NCI-H1930 (cell line): ENCODE data around the gene MMP28.

ENCODE experiments used
- DNase-seq, 2 experiments: peaks; one replicate each; lab custom pipeline; 2025; lab: John Stamatoyannopoulos, UW

Gene MMP28

DNA sequence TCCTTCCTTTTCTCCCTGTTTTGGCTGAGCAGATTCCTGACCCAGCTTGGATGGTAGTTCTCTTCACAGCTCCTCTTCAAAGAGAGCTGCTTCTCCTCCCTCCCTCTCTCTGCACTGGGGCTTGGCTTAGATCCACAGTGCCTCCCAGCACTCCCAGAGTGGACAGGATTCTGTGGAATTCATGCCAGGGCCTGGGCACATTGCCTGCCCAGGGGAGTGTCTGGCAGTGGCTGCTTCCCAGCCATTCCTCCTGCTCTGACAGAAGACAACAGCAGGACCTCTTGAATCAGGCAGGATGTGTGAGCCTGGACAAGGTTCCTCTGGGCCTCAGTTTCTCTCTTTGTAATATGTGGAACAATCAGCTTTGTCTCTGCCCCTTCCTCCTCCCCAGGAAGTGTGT lies 4.5 kb upstream of the MMP28 start:
- no peak for DNase-seq

DNA sequence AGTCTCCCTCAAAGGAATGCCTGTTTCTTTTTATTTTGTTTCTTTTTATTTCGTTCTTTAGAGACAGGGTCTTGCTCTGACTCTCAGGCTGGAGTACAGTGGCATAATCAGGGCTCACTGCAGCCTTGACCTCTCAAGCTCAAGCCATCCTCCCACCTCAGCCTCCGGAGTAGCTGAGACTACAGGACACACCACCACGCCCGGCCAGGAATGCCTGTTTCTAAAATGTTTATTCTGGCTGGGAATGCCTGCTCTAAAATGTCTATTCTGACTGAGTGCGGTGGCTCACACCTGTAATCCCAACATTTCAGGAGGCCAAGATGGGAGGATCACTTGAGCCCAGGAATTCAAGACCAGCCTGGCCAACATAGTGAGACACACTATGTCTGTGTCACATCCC lies 2.5 kb upstream of the MMP28 start:
- no peak for DNase-seq

GRCh38 chr17:35797370-35797769 lies 1.9 kb upstream of the MMP28 start:
- no peak for DNase-seq

GRCh38 chr17:35796942-35797341 lies 1.5 kb upstream of the MMP28 start:
- no peak for DNase-seq

GRCh38 chr17:35795871-35796265 lies 427 bp upstream of the MMP28 start:
- no peak for DNase-seq

DNA sequence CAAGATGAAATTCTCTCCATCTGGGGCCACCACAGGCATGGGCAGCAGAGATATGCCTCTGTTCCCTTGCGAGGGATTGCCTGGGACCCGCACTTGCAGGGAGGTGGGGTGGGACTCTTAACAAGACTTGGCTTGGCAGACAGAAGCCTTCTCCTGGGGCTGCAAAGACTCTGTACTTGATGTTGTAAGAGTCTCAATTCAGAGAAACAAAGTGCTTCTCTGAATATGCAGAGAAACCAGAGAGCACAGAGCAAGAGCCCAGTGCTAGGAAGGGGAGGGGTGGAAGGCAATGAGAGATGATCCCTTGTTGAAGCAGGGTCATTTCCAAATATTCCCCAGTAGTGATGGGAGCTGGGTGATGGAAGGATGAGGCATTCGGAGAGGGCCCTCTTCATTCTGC lies 2.2 kb downstream of the MMP28 start:
- no peak for DNase-seq

- DNase-seq = no peak
Observed at GRCh38 chr17:35791681-35792350, 3.6 kb downstream of the MMP28 start.

- no peak for DNase-seq
Observed at GRCh38 chr17:35790841-35791240, 4.6 kb downstream of the MMP28 start.

GRCh38 chr17:35788477-35789368 lies 6.7 kb downstream of the MMP28 start:
- no peak for DNase-seq

DNA sequence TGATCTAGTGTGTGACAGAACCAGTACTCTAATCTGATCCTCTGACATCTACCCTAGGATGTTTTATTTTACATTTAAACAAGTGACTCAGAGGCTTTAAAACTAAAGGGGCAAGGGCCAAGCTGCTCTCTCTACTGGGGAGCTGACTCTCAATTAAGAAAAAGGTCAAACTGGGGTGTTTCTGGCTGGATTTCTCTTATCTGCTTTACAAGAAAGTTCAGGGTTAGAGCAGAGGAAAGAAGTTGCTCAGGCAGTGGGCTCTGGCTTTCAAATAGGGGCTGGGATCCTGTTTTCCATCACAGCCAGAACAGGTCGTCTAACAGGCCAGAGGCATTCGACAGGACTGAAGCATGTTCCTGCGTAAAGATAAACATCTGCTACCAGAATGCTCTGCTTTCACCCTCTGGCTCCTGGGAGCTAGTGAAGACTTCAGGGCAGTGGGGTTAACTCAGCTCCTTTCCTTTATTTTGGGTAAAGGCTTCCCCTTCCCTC lies 8.5 kb downstream of the MMP28 start:
- DNase-seq = no peak

- DNase-seq = no peak
Observed at GRCh38 chr17:35784895-35785294, 10.5 kb downstream of the MMP28 start.

DNA sequence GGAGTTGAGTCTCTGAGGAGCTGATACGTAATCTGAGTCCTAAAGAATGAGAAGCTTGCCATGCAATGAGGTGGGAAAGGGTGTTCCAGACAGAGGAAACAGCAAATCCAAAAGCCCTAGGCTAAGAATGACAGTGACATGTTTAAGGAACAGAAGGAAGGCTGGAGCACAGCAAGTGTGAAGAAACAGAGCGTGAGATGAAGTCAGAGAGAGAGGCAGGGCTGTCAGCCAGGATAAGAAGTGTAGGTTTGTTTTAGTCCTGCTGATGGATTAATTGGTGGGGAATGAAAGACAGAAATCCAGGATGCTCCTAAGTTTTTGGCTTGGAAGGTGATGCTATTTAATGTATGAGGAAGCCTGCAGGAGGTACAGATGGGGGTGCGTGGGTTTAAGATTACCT lies 14.5 kb downstream of the MMP28 start:
- no peak for DNase-seq

GRCh38 chr17:35778641-35779196 lies 16.7 kb downstream of the MMP28 start:
- no peak for DNase-seq

DNA sequence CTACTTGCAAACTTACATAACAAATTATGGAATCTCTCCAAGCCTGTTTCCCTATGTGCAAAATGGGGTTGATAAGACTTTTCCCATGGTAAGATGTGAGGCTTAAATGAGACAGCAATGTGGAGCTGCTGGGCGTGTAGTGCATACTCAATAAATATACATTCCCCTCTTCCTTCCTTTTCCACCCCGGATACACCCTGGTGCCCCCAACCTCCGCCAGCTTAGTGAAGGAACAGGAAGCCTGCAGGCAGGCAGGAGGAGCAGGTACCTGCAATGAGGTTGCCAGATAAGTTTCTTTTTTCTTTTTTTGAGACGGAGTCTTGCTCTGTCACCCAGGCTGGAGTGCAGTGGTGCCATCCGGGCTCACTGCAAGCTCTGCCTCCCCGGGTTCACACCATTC lies 19.9 kb downstream of the MMP28 start:
- DNase-seq = no peak

DNA sequence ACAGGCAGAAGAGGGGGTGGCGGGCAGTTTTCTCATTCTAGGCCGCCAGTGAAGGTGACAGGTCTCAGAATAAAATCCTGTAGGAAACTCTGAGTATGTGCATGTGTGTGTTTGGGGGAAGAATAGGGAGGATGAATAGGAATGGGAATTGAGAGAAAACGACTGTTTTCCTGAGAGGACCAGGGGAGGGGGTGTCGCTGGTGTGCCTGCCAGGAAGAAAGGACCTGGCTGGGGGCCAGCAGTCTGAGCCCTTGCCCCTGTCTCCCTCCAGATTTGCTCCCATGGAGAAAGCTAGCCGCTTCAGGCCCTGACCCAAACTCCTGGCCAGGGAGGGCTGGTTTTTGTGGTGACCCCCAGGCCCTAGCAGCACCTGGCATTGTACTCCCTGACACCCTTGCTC lies 20.4 kb downstream of the MMP28 start:
- DNase-seq = no peak

DNA sequence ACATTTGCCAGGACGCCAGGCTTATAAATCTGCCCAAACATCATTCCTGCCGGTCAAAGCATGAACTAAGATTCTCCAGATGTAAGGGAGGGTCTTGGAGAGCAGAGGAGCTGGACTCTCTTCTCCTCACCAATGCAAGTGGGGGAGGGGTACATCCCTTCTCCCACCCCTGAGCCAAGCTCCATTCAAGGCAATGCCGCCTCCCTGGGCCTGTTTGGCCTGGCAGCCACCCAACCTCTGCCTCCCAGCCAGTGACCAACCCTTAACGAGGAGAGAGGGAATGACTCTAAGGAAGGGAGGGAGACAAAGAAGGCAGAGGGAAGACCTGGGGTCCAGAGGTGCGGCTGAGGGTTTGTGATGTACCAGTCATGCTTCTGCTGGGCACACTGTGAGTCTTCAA lies 20.9 kb downstream of the MMP28 start:
- DNase-seq = no peak

DNA sequence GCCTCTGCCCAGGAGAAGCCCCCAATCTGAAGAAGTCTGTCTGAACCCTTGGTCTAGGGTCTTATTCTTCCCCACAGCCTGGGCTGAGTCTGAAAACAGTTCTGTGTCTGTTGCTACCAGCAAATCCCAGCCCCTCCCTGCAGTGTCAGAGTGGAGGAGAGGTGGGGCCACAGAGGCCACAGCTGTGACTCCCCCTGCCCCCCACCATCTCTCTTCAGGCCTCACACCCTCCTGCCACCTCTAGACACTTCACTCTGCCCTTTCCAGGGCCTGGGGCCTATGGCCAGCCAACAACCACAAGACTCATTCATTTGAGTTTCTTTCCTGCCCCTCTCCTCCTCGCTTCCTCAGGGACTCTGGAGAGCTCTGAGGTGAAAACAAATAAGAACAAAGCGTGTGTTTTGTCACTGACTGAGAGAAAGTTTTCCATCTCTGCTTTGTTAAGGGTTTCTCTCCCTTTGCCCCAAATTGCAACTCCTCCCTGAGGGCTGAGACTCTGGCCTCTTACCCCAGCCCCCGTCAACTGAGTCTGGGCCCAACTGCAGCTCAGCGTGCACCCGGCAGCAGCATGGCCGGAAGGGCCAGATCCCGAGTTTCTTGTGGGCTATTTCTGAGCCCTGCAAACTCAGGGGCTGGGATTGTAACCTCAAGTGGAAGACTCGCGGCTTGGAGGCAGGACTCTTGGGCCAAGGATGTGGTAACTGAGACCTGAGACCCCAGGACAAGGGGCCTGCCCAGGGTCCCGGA lies 21.6 kb downstream of the MMP28 start:
- DNase-seq = no peak

DNA sequence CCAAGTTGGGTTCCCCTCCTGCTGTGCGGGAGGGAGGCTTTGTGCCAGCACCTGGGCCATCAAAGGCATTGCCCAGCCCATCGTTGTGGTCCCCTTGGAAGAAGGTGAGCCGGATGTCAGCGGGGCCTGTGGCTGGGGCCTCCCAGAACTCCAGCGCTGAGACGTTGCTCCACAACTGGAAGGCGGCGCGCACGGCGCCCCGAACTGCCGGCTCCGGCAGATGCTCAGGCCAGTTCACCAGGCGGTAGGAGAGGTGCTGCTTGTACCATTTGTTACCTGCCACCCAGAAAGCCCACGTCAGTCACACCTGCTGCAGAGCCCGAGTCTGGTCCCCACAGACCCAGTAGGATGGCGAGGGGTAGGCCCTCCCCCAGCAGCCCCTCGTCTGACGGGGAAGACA lies 22.3 kb downstream of the MMP28 start:
- no peak for DNase-seq

DNA sequence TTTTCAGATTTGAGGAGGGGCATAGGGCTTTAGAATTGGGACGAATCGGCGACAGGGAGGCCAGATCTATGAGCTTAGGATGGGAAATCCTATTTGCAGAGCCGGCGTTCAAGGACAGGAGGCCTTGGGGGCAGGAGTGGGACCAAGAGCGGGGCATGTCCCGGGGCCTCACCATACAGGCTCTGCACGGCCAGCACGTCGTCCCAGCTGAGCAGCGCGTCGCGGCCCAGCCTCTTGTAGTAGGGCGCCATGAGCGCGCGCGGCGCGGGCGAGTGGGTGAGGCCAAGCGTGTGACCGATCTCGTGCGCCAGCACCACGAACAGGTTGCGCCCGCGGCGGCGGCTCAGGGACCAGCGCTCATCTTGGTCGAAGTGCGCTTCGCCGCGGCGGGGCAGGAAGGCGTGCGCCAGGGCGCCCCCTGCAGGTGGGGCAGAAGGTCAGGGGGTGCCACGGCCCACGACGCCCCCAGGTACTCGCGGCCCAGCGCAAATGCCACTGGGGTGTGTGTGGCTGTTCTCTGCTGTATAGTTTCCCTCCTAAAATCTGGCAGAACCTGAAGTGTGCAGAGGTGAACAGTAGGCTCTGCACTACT lies 25.4 kb downstream of the MMP28 start:
- DNase-seq = no peak

DNA sequence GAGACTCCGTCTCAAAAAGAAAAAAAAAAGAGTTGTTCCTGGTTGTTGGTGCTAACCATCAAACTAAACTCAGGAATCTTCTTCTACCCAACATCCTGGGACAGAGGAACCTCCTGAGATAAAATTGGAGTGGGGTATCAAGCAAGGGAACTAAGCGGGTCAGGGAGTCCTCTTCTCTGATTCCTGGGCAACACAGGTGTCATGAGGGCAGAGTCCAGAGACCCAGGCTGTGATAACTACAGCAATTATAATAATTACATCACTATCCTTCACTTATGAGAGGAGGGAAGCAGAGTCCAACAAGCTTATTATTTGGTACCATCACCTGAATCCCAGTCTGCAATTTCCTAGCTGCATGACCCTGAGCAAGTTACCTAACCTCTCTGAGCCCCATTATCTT lies 26.6 kb downstream of the MMP28 start:
- DNase-seq = no peak

GRCh38 chr17:35766903-35767510 lies 28.4 kb downstream of the MMP28 start:
- DNase-seq = no peak

DNA sequence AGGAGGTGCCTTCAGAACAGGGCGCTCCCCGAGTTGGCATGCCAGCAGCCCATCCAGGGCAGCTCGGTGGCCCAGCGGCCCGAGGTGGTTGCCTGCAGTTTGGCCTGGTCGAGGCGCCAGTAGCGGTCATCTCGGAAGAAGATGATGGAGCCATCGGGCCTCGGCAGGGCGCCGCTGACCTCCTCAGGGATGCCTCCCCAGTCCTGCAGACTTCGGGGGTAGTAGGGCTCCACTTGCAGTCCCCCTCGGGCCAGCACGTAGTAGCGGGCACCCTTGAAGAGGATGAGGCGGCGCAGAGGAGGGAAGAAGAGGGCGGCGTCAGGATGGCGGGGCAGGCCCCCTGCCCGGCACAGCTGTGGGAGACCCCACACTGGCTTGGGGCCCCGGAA lies 29.0 kb downstream of the MMP28 start:
- no peak for DNase-seq
